Activated naive CD4-positive, alpha-beta T cell treated with anti-CD3 and anti-CD28 coated beads, Interleukin-2, amount 10 ng/mL, durations not matched to agents 7 days and 5 days (primary cell): Measurements from ENCODE around the gene BCL7C.
"Not testable (repeated sequence)": the region's sequence is repeated elsewhere in the genome, so short reads cannot be mapped to it uniquely, and the experiment has no call there.

Experiments
- CTCF ChIA-PET: fragments of 350-600 bp; sonication (Branson Sonifier 250); formaldehyde crosslinking; loops from one replicate; lab custom pipeline; 2021; ENCODE audit warnings: antibody characterized with exemption; lab: Charles Lee
- DNase-seq: peaks from one replicate; pipeline ENCODE4 v3.0.0-alpha.2; 2020
- H3K27ac Mint-ChIP-seq: one replicate; pipeline ENCODE4 v1.8.0; 2021; ENCODE audit warnings: mild to moderate bottlenecking, moderate library complexity, mixed read lengths
- H3K27me3 Mint-ChIP-seq: one replicate; pipeline ENCODE4 v1.8.0; 2021; ENCODE audit warnings: mild to moderate bottlenecking, mixed read lengths
- H3K36me3 Mint-ChIP-seq: one replicate; pipeline ENCODE4 v1.8.0; 2021; ENCODE audit warnings: mixed read lengths
- H3K4me1 Mint-ChIP-seq: one replicate; pipeline ENCODE4 v1.8.0; 2021; ENCODE audit warnings: mixed read lengths
- H3K4me3 Mint-ChIP-seq: one replicate; pipeline ENCODE4 v1.8.0; 2021; ENCODE audit warnings: mild to moderate bottlenecking, moderate library complexity, mixed read lengths
- H3K9me3 Mint-ChIP-seq: one replicate; pipeline ENCODE4 v1.8.0; 2021; ENCODE audit warnings: mixed read lengths

The BCL7C gene

GRCh38 chr16:30893744-30894539 lies at the start of gene BCL7C:
Gene BCL7C, minus strand, starts transcription at chr16:30894077. Its CDS starts 133 bp downstream, at chr16:30893944.
- CTCF ChIA-PET: interaction anchor here (2.1 kb wide), 1 partner anchor 8 kb away, joined by 7 read pairs; no protein-coding TSS in a partner anchor
- peaks cover 53% of the 10 kb centered on the region for H3K4me1 Mint-ChIP-seq
- peak within 1 kb of the TSS; percentile 87 for H3K27ac Mint-ChIP-seq
- H3K9me3 Mint-ChIP-seq: no peaks in the 10 kb centered on the region
- peak; percentile 90 for DNase-seq
- H3K27me3 Mint-ChIP-seq: no peaks in the 10 kb centered on the region
- peak within 1 kb of the TSS; percentile 87 for H3K4me3 Mint-ChIP-seq
- H3K36me3 Mint-ChIP-seq: peaks cover 17% of the 10 kb centered on the region

- no peak for DNase-seq
- H3K4me1 Mint-ChIP-seq: peaks cover 24% of the 10 kb centered on the region
These were observed 48.5 kb upstream of the BCL7C start for GRCh38 chr16:30942426-30942806.

GRCh38 chr16:30941600-30942425 lies 47.9 kb upstream of the BCL7C start:
- peak; percentile 81 for DNase-seq
- no peaks in the 10 kb centered on the region for H3K9me3 Mint-ChIP-seq
- CTCF ChIA-PET: interaction anchor here (0.7 to 4.3 kb wide), 20 partner anchors 7 to 235 kb away, joined by 3 to 55 read pairs (median 4); partner anchors contain the start of gene ORAI3
- no peaks in the 10 kb centered on the region for H3K27me3 Mint-ChIP-seq
- H3K4me3 Mint-ChIP-seq: peak overlapping the region; percentile 54
- peaks cover 20% of the 10 kb centered on the region for H3K36me3 Mint-ChIP-seq
- peak overlapping the region; percentile 73 for H3K27ac Mint-ChIP-seq
- peaks cover 27% of the 10 kb centered on the region for H3K4me1 Mint-ChIP-seq

More at GRCh38 chr16:30942426-30942806, 48.5 kb upstream of the BCL7C start:
- Mint-ChIP-seq H3K36me3 (peaks cover 20% of the 10 kb centered on the region), H3K27me3 (no peaks in the 10 kb centered on the region), H3K9me3 (no peaks in the 10 kb centered on the region), H3K27ac (no peak overlapping the region), H3K4me3 (no peak overlapping the region)
- CTCF ChIA-PET: interaction anchor here (1.0 to 4.3 kb wide), 15 partner anchors 8 to 150 kb away, joined by 3 to 55 read pairs (median 4); no protein-coding TSS in a partner anchor

- not testable (repeated sequence) for DNase-seq, H3K27ac Mint-ChIP-seq, H3K4me3 Mint-ChIP-seq, H3K9me3 Mint-ChIP-seq, H3K27me3 Mint-ChIP-seq
- Mint-ChIP-seq H3K36me3 (peaks cover 18% of the 10 kb centered on the region), H3K4me1 (peaks cover 38% of the 10 kb centered on the region)
- CTCF ChIA-PET: interaction anchor here (2.0 to 4.3 kb wide), 3 partner anchors 11 to 94 kb away, joined by 5 to 55 read pairs (median 31); no protein-coding TSS in a partner anchor
These were observed 45.7 kb upstream of the BCL7C start for GRCh38 chr16:30939571-30939970.

- peaks cover 13% of the 10 kb centered on the region for H3K36me3 Mint-ChIP-seq
- no peaks in the 10 kb centered on the region for H3K27me3 Mint-ChIP-seq
- H3K4me3 Mint-ChIP-seq: no peak overlapping the region
- CTCF ChIA-PET: interaction anchor here (1.0 kb wide), 1 partner anchor 12 kb away, joined by 5 read pairs; no protein-coding TSS in a partner anchor
- no peak for DNase-seq
- H3K9me3 Mint-ChIP-seq: no peaks in the 10 kb centered on the region
- peak overlapping the region; percentile 1 for H3K27ac Mint-ChIP-seq
- peaks cover 38% of the 10 kb centered on the region for H3K4me1 Mint-ChIP-seq
These were observed 43.8 kb upstream of the BCL7C start for GRCh38 chr16:30937692-30938091.

GRCh38 chr16:30934827-30935557 lies 41.1 kb upstream of the BCL7C start:
- DNase-seq: peak; percentile 66
- Mint-ChIP-seq H3K4me1 (peaks cover 25% of the 10 kb centered on the region), H3K4me3 (no peak overlapping the region), H3K27me3 (no peaks in the 10 kb centered on the region), H3K36me3 (peaks cover 16% of the 10 kb centered on the region), H3K9me3 (no peaks in the 10 kb centered on the region), H3K27ac (no peak overlapping the region)
- CTCF ChIA-PET: interaction anchor here (1.1 to 2.6 kb wide), 11 partner anchors 9 to 207 kb away, joined by 3 to 16 read pairs (median 6); no protein-coding TSS in a partner anchor

- Mint-ChIP-seq H3K9me3 (no peaks in the 10 kb centered on the region), H3K27ac (no peak overlapping the region), H3K4me1 (peaks cover 26% of the 10 kb centered on the region), H3K27me3 (no peaks in the 10 kb centered on the region), H3K36me3 (peaks cover 19% of the 10 kb centered on the region), H3K4me3 (no peak overlapping the region)
- CTCF ChIA-PET: interaction anchor here (2.0 kb wide), 1 partner anchor 11 kb away, joined by 4 read pairs; no protein-coding TSS in a partner anchor
- DNase-seq: no peak
These were observed 37.3 kb upstream of the BCL7C start for GRCh38 chr16:30931068-30931650.

GRCh38 chr16:30930160-30930571 lies 36.3 kb upstream of the BCL7C start:
- peaks cover 27% of the 10 kb centered on the region for H3K4me1 Mint-ChIP-seq
- CTCF ChIA-PET: interaction anchor here (2.0 kb wide), 1 partner anchor 12 kb away, joined by 4 read pairs; no protein-coding TSS in a partner anchor
- DNase-seq: no peak
- H3K27ac Mint-ChIP-seq: no peak overlapping the region
- no peaks in the 10 kb centered on the region for H3K9me3 Mint-ChIP-seq
- H3K4me3 Mint-ChIP-seq: no peak overlapping the region
- peaks cover 20% of the 10 kb centered on the region for H3K36me3 Mint-ChIP-seq
- H3K27me3 Mint-ChIP-seq: no peaks in the 10 kb centered on the region

GRCh38 chr16:30929167-30929566 lies 35.3 kb upstream of the BCL7C start:
- Mint-ChIP-seq H3K27me3 (no peaks in the 10 kb centered on the region), H3K4me1 (peaks cover 25% of the 10 kb centered on the region), H3K9me3 (no peaks in the 10 kb centered on the region), H3K27ac (no peak overlapping the region), H3K4me3 (no peak overlapping the region), H3K36me3 (peaks cover 17% of the 10 kb centered on the region)
- DNase-seq: no peak
- CTCF ChIA-PET: interaction anchor here (2.0 kb wide), 1 partner anchor 13 kb away, joined by 4 read pairs; no protein-coding TSS in a partner anchor

GRCh38 chr16:30928390-30928789 lies 34.5 kb upstream of the BCL7C start:
- CTCF ChIA-PET: interaction anchor here (2.0 kb wide), 1 partner anchor 84 kb away, joined by 8 read pairs; no protein-coding TSS in a partner anchor
- Mint-ChIP-seq H3K9me3 (no peaks in the 10 kb centered on the region), H3K27me3 (no peaks in the 10 kb centered on the region), H3K4me3 (no peak overlapping the region), H3K4me1 (peaks cover 23% of the 10 kb centered on the region), H3K27ac (no peak overlapping the region), H3K36me3 (peaks cover 17% of the 10 kb centered on the region)
- no peak for DNase-seq

- CTCF ChIA-PET: interaction anchor here (1.8 to 3.6 kb wide), 3 partner anchors 8 to 83 kb away, joined by 8 to 16 read pairs (median 14); no protein-coding TSS in a partner anchor
- Mint-ChIP-seq H3K4me1 (peaks cover 26% of the 10 kb centered on the region), H3K9me3 (no peaks in the 10 kb centered on the region), H3K36me3 (peaks cover 17% of the 10 kb centered on the region), H3K27me3 (no peaks in the 10 kb centered on the region), H3K27ac (no peak overlapping the region), H3K4me3 (no peak overlapping the region)
- peak; percentile 46 for DNase-seq
These were observed 34.0 kb upstream of the BCL7C start for GRCh38 chr16:30927789-30928378.

- Mint-ChIP-seq H3K4me3 (no peak overlapping the region), H3K4me1 (peaks cover 28% of the 10 kb centered on the region), H3K9me3 (no peaks in the 10 kb centered on the region), H3K36me3 (peaks cover 11% of the 10 kb centered on the region), H3K27me3 (no peaks in the 10 kb centered on the region), H3K27ac (no peak overlapping the region)
- DNase-seq: no peak
- CTCF ChIA-PET: interaction anchor here (0.8 to 3.6 kb wide), 4 partner anchors 8 to 234 kb away, joined by 3 to 16 read pairs (median 11); no protein-coding TSS in a partner anchor
These were observed 33.3 kb upstream of the BCL7C start for GRCh38 chr16:30926937-30927788.
